Astrocyte of the cerebellum (primary cell): ENCODE results near the gene TKTL2.
A peak's percentile ranks its signal among the peaks of the same experiment; 100 is the strongest.

Source experiments
- DNase-seq: peaks from one replicate; pipeline ENCODE4 v3.0.0-alpha.2; 2011; ENCODE audit warnings: low read depth
- H3K4me3 ChIP-seq: 2 replicates; pipeline ENCODE4 v1.5.1; 2011; ENCODE audit warnings: mild to moderate bottlenecking, low read depth, low read length, moderate library complexity
- CTCF ChIP-seq: IDR thresholded peaks from 2 replicates; pipeline ENCODE4 v1.5.1; 2012; ENCODE audit warnings: low read length, low read depth, moderate library complexity, mild to moderate bottlenecking; ENCODE audit errors: missing control alignments
- in situ Hi-C: cut with HindIII; loops from 2 replicates; pipeline ENCODE4 v1.10.0; 2017; ENCODE audit warnings: low sequenced_read_pairs

TKTL2 gene

DNA sequence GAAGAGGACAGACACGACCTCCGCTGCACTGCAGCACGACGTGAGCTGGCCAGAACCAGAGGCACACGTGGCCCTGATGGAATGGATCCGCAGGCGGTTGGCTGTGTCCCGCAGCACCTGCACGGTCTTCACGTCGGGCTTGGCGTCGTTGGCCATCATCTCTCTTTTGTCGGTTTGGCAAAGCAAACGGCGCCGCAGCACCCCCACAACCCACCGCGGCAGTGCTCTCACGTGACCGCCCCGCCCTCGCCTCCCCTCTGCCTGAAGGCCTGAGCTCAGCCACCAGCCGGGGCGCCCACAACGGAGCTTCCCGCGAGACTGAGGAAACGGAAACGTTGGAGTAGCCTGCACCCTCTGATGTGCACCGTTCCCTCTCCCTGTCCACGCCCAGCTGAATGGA lies at the start of gene TKTL2:
TKTL2 (minus strand) TSS at position 179 of the 400 bp plus-strand sequence; CDS start at position 159, 20 bp downstream.
- in situ Hi-C loops = no loop called here
- H3K4me3 ChIP-seq = no peak within 1 kb of the TSS
- no peak for DNase-seq
- TF ChIP-seq CTCF = no peak

DNA sequence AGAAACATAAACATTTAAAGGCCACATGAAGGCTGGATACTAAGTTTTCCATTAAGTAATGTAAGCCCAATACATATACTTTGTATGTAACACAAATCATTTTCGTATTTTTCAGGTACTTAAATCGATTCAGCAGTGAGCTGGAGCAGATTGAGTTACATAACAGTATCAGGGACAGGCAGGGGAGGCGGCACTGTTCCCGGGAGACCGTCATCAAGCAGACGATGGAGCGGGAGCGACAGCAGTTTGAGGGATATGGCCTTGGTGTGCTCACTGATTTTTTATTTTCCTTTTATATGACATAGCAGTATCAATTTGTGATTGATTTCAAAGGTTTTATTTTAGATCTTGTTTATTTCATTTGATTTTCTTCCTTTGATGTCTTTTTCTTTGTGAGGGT lies 41.6 kb upstream of the TKTL2 start:
- no peak for TF ChIP-seq CTCF
- no peak overlapping the region for H3K4me3 ChIP-seq
- no peak for DNase-seq
- in situ Hi-C loops = no loop called here

- no peak overlapping the region for H3K4me3 ChIP-seq
- in situ Hi-C loops = no loop called here
- TF ChIP-seq CTCF = no peak
- DNase-seq = no peak
Measured at GRCh38 chr4:163505374-163505773, 31.8 kb upstream of the TKTL2 start.

GRCh38 chr4:163500586-163500985 lies 27.0 kb upstream of the TKTL2 start:
- TF ChIP-seq CTCF = no peak
- H3K4me3 ChIP-seq = no peak overlapping the region
- in situ Hi-C loops = loop anchor here (5.0 kb wide), 1 partner anchor 37 kb away; no protein-coding TSS in a partner anchor
- DNase-seq = no peak

GRCh38 chr4:163495900-163496299 lies 22.3 kb upstream of the TKTL2 start:
- DNase-seq = no peak
- in situ Hi-C loops = no loop called here
- TF ChIP-seq CTCF = no peak
- H3K4me3 ChIP-seq = peak overlapping the region; percentile 97

GRCh38 chr4:163494360-163495241 lies 21.0 kb upstream of the TKTL2 start, which contains the start of gene TMA16:
Gene TMA16, plus strand, starts transcription at chr4:163494690. Its CDS starts 112 bp downstream, at chr4:163494802.
- in situ Hi-C loops = no loop called here
- peak within 1 kb of the TSS; percentile 97 for H3K4me3 ChIP-seq
- no peak for TF ChIP-seq CTCF
- DNase-seq = peak; percentile 92
